Activated CD8-positive, alpha-beta T cell treated with anti-CD3 and anti-CD28 coated beads for 36 hours (primary cell): ENCODE data around the gene SH3D19. TPM values are rescaled to one million over a fixed set of nuclear protein-coding genes. Genes with fewer than 3 reads are reported as not detected.
A peak's percentile ranks its signal among the peaks of the same experiment; 100 is the strongest.

Experiments used
- ATAC-seq: fragments of 200-7000 bp; cut with Tn5 transposase; one replicate; pipeline ENCODE4 v1.10.0; 2021; ENCODE audit warnings: mild to moderate bottlenecking, moderate library complexity
- CTCF ChIA-PET: fragments of 350-600 bp; sonication (Branson Sonifier 250); formaldehyde crosslinking; loops from one replicate; lab custom pipeline; 2021; ENCODE audit warnings: antibody characterized with exemption; lab: Charles Lee
- POLR2A ChIA-PET: fragments of 350-600 bp; sonication (Branson Sonifier 250); formaldehyde crosslinking; loops from one replicate; lab custom pipeline; 2021; ENCODE audit warnings: antibody characterized with exemption; lab: Charles Lee
- DNase-seq: peaks from one replicate; pipeline ENCODE4 v3.0.0-alpha.2; 2020
- H3K27ac Mint-ChIP-seq: one replicate; pipeline ENCODE4 v1.8.0; 2021; ENCODE audit warnings: mild to moderate bottlenecking, mixed read lengths
- H3K27me3 Mint-ChIP-seq: one replicate; pipeline ENCODE4 v1.8.0; 2021; ENCODE audit warnings: mixed read lengths
- H3K36me3 Mint-ChIP-seq: one replicate; pipeline ENCODE4 v1.8.0; 2021; ENCODE audit warnings: low read depth, mixed read lengths
- H3K4me1 Mint-ChIP-seq: one replicate; pipeline ENCODE4 v1.8.0; 2021; ENCODE audit warnings: low read depth, mixed read lengths
- H3K4me3 Mint-ChIP-seq: one replicate; pipeline ENCODE4 v1.8.0; 2021; ENCODE audit warnings: mild to moderate bottlenecking, moderate library complexity, mixed read lengths
- H3K9me3 Mint-ChIP-seq: one replicate; pipeline ENCODE4 v1.8.0; 2021; ENCODE audit warnings: mixed read lengths
- CTCF ChIP-seq: fragments of 200-600 bp; IDR thresholded peaks from one replicate; pipeline ENCODE4 v1.8.0; 2022; ENCODE audit warnings: antibody characterized with exemption, mild to moderate bottlenecking
- intact Hi-C: fragments of 100-400 bp; cut with micrococcal nuclease; formaldehyde crosslinking; loops from one replicate; pipeline ENCODE4 v1.10.0; 2022
- total RNA-seq, 2 experiments: library from RNA; stranded (reverse); gene quantifications; one replicate each; pipeline ENCODE4 v1.2.3, GENCODE V29; 2021

SH3D19 gene
- not detected for total RNA-seq

- Mint-ChIP-seq H3K27ac (no peak within 1 kb of the TSS), H3K36me3 (peaks cover 3% of the 10 kb centered on the region), H3K27me3 (peaks cover 46% of the 10 kb centered on the region), H3K9me3 (no peaks in the 10 kb centered on the region), H3K4me3 (peak within 1 kb of the TSS; percentile 56), H3K4me1 (peaks cover 5% of the 10 kb centered on the region)
- POLR2A ChIA-PET = interaction anchor here (1.2 kb wide), 1 partner anchor 14 kb away, joined by 3 read pairs; no protein-coding TSS in a partner anchor
- no peak for ATAC-seq
- no peak for TF ChIP-seq CTCF
- intact Hi-C loops = no loop called here
- DNase-seq = no peak
- CTCF ChIA-PET = interaction anchor here (0.6 to 0.7 kb wide), 2 partner anchors 37 to 287 kb away, joined by 3 read pairs; no protein-coding TSS in a partner anchor
These were observed at the start of gene SH3D19 for GRCh38 chr4:151325111-151325948. SH3D19 (minus strand) TSS chr4:151325605; CDS start chr4:151325352, 253 bp downstream.

DNA sequence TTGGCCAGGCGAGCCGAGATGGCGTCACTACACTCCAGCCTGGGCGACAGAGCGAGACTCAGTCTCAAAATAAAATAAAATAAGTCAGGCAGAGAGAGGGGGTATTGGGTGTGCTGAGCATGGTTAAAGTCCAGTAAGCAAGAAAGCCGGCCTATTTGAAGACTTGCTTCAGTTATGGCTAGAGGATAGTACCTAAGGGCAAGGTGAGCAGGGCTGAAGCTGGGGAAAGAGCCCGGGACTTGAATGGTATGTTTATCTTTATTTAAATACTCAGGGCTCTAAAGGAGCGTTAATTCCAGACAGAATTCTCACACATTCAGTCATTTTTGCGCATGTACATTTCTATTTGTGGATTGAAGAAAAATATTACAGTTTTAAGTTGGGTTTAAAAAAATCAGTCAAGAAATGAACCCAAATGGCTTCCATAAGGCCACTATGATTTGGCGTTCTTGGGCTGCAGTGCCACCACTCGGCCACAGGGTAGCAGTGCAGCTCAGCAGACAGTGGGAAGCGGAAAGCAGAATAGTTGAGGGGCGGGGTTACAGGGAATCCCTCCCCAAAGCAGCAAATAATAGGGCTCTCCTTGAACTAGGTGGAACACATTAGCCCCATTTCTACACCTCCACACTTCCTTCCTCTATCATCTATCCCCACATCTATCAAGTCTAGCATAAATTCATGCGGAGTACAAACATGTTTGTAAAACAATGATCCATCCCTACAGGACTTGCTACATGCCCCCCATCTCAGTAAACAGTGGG, 37.2 kb upstream of the SH3D19 start:
- ChIA-PET POLR2A (no interaction called here), CTCF (interaction anchor here (0.6 to 1.2 kb wide), 6 partner anchors 14 to 277 kb away, joined by 3 read pairs; no protein-coding TSS in a partner anchor)
- Mint-ChIP-seq H3K9me3 (no peaks in the 10 kb centered on the region), H3K27ac (no peak overlapping the region), H3K4me3 (no peak overlapping the region), H3K36me3 (no peaks in the 10 kb centered on the region), H3K27me3 (peaks cover 13% of the 10 kb centered on the region), H3K4me1 (peaks cover 2% of the 10 kb centered on the region)
- DNase-seq (peak; percentile 87), ATAC-seq (peak; percentile 100)
- peak; percentile 94 for TF ChIP-seq CTCF
- intact Hi-C loops = loop anchor here (2.0 to 5.0 kb wide), 3 partner anchors 86 to 245 kb away; partner anchors contain the start of gene PRSS48

- H3K27ac Mint-ChIP-seq = no peak overlapping the region
- peaks cover 2% of the 10 kb centered on the region for H3K4me1 Mint-ChIP-seq
- CTCF ChIA-PET = interaction anchor here (0.7 to 1.2 kb wide), 3 partner anchors 214 to 278 kb away, joined by 3 read pairs; no protein-coding TSS in a partner anchor
- no peaks in the 10 kb centered on the region for H3K36me3 Mint-ChIP-seq
- ATAC-seq (no peak), DNase-seq (no peak)
- H3K27me3 Mint-ChIP-seq = peaks cover 13% of the 10 kb centered on the region
- POLR2A ChIA-PET = no interaction called here
- no peak for TF ChIP-seq CTCF
- no peak overlapping the region for H3K4me3 Mint-ChIP-seq
- intact Hi-C loops = loop anchor here (2.0 to 5.0 kb wide), 3 partner anchors 85 to 245 kb away; partner anchors contain the start of gene PRSS48
- H3K9me3 Mint-ChIP-seq = no peaks in the 10 kb centered on the region
These were observed 36.6 kb upstream of the SH3D19 start for GRCh38 chr4:151361966-151362365.

GRCh38 chr4:151361126-151361525, 35.7 kb upstream of the SH3D19 start:
- CTCF ChIA-PET = no interaction called here
- intact Hi-C loops = loop anchor here (5.0 kb wide), 2 partner anchors 244 to 246 kb away; no protein-coding TSS in a partner anchor
- ATAC-seq (no peak), DNase-seq (no peak)
- Mint-ChIP-seq H3K4me3 (no peak overlapping the region), H3K27ac (no peak overlapping the region), H3K4me1 (peaks cover 2% of the 10 kb centered on the region), H3K36me3 (no peaks in the 10 kb centered on the region), H3K27me3 (peaks cover 15% of the 10 kb centered on the region), H3K9me3 (no peaks in the 10 kb centered on the region)
- POLR2A ChIA-PET = no interaction called here
- no peak for TF ChIP-seq CTCF
